ENCODE data around the gene PLA2G5.

GRCh38 chr1:20078171-20078651 lies 8.2 kb downstream of the PLA2G5 start:
- TF ChIP-seq CTCF (conservative IDR thresholded peaks at IDR 0.05; ENCODE audit: low read length), result no peak
- TF ChIP-seq EZH2phosphoT487 (IDR thresholded peaks at IDR 0.05; ENCODE audit: borderline replicate concordance, low read depth, low read length), result no peak
